CD14-positive monocyte (primary cell): ENCODE results near the gene KIAA0319L. TPM values are rescaled to one million over a fixed set of nuclear protein-coding genes. Genes with fewer than 3 reads are reported as not detected.
A peak's percentile ranks its signal among the peaks of the same experiment; 100 is the strongest.
"Not testable (repeated sequence)": the region's sequence is repeated elsewhere in the genome, so short reads cannot be mapped to it uniquely, and the experiment has no call there.

Experiments
- DNase-seq, 3 donors: peaks; one replicate each; pipeline ENCODE4 v3.0.0-alpha.2; 2011 to 2022
- H2AFZ ChIP-seq: 2 replicates; pipeline ENCODE4 v1.6.0; 2012; ENCODE audit warnings: mild to moderate bottlenecking, low read depth, low read length, inconsistent platforms; ENCODE audit not compliant: insufficient read depth, poor library complexity, severe bottlenecking
- H3K27ac ChIP-seq, 2 donors: 1 replicate in 1 of 2; 2 replicates in 1 of 2; pipeline ENCODE4 v1.5.1; 2012 to 2013; ENCODE audit warnings: low read length in 2 of 2, control low read depth in 1 of 2, inconsistent platforms in 1 of 2, low read depth in 1 of 2, mild to moderate bottlenecking in 1 of 2
- H3K27me3 ChIP-seq, 2 donors: one replicate each; pipeline versions ENCODE4 v1.6.0 to v1.6.1; 2011 to 2013; ENCODE audit warnings: low read length in 2 of 2; ENCODE audit not compliant: control insufficient read depth in 2 of 2, insufficient read depth in 2 of 2
- H3K36me3 ChIP-seq, 2 donors: replicated peaks in 1 of 2; 1 replicate in 1 of 2; 2 replicates in 1 of 2; pipeline versions ENCODE4 v1.5.1 to v1.6.1; 2012 to 2013; ENCODE audit warnings: low read length in 2 of 2, control low read depth in 1 of 2, inconsistent platforms in 1 of 2, mild to moderate bottlenecking in 1 of 2; ENCODE audit not compliant: insufficient read depth in 2 of 2, control insufficient read depth in 1 of 2
- H3K4me1 ChIP-seq, 2 donors: 1 replicate in 1 of 2; 2 replicates in 1 of 2; pipeline versions ENCODE4 v1.5.1 to v1.6.1; 2012 to 2013; ENCODE audit warnings: low read length in 2 of 2, control low read depth in 1 of 2, inconsistent platforms in 1 of 2, mild to moderate bottlenecking in 1 of 2, moderate library complexity in 1 of 2; ENCODE audit not compliant: insufficient read depth in 2 of 2, control insufficient read depth in 1 of 2
- H3K4me2 ChIP-seq: replicated peaks from 2 replicates; pipeline ENCODE3; 2012; ENCODE audit warnings: low read length, moderate library complexity, mild to moderate bottlenecking; ENCODE audit not compliant: poor library complexity, severe bottlenecking; ENCODE audit errors: extremely low read depth
- H3K4me3 ChIP-seq, 3 experiments: fragments of 200-600 bp in 1 of 3; sonication (generic) in 1 of 3; replicated peaks in 1 of 3; 1 replicate in 2 of 3; 2 replicates in 1 of 3; pipeline ENCODE4 v1.5.1; 2011 to 2013; ENCODE audit warnings: low read length in 3 of 3, mild to moderate bottlenecking in 3 of 3, control low read depth in 2 of 3, low read depth in 2 of 3, inconsistent platforms in 1 of 3, moderate library complexity in 1 of 3
- H3K79me2 ChIP-seq: 2 replicates; pipeline ENCODE4 v1.6.0; 2012; ENCODE audit warnings: mild to moderate bottlenecking, control low read depth, inconsistent platforms, low read length, moderate library complexity; ENCODE audit not compliant: insufficient read depth
- H3K9ac ChIP-seq: 2 replicates; pipeline ENCODE4 v1.6.0; 2017; ENCODE audit warnings: low read length, mild to moderate bottlenecking; ENCODE audit not compliant: insufficient read depth, poor library complexity, severe bottlenecking
- H3K9me3 ChIP-seq, 2 donors: replicated peaks in 1 of 2; 1 replicate in 1 of 2; 2 replicates in 1 of 2; pipeline versions ENCODE4 v1.5.1 to v1.6.1; 2012 to 2013; ENCODE audit warnings: low read length in 2 of 2, control low read depth in 1 of 2; ENCODE audit not compliant: control insufficient read depth in 1 of 2, insufficient read depth in 1 of 2
- H4K20me1 ChIP-seq: 2 replicates; pipeline ENCODE4 v1.6.0; 2012; ENCODE audit warnings: mild to moderate bottlenecking, low read length, control low read depth, moderate library complexity; ENCODE audit not compliant: insufficient read depth
- H3K27ac Mint-ChIP-seq, 7 donors: one replicate each; pipeline ENCODE4 v1.8.0; 2020; ENCODE audit warnings: mild to moderate bottlenecking in 7 of 7, mixed read lengths in 7 of 7, moderate library complexity in 6 of 7, inconsistent platforms in 2 of 7
- H3K27me3 Mint-ChIP-seq, 3 donors: one replicate each; pipeline ENCODE4 v1.8.0; 2021 to 2022; ENCODE audit warnings: low read depth in 3 of 3, mild to moderate bottlenecking in 3 of 3, mixed read lengths in 3 of 3, moderate library complexity in 3 of 3, inconsistent platforms in 1 of 3
- H3K36me3 Mint-ChIP-seq, 2 donors: one replicate each; pipeline ENCODE4 v1.8.0; 2020; ENCODE audit warnings: mixed read lengths in 2 of 2, inconsistent platforms in 1 of 2, mild to moderate bottlenecking in 1 of 2
- H3K4me1 Mint-ChIP-seq: one replicate; pipeline ENCODE4 v1.8.0; 2020; ENCODE audit warnings: mild to moderate bottlenecking, mixed read lengths
- H3K4me3 Mint-ChIP-seq, 2 donors: one replicate each; pipeline ENCODE4 v1.8.0; 2020; ENCODE audit warnings: mild to moderate bottlenecking in 2 of 2, mixed read lengths in 2 of 2, moderate library complexity in 1 of 2
- H3K9me3 Mint-ChIP-seq, 7 donors: one replicate each; pipeline ENCODE4 v1.8.0; 2020 to 2022; ENCODE audit warnings: mixed read lengths in 7 of 7, mild to moderate bottlenecking in 6 of 7, moderate library complexity in 6 of 7, inconsistent platforms in 2 of 7
- WGBS: methylation state at CpG from one replicate; pipeline ENCODE4 v1.1.5; 2013; ENCODE audit warnings: missing lambda C conversion rate; ENCODE audit not compliant: insufficient coverage; 5-methylcytosine and 5-hydroxymethylcytosine counted together
- intact Hi-C, 2 donors: fragments of 100-400 bp; cut with micrococcal nuclease; formaldehyde crosslinking; loops; one replicate each; pipeline versions ENCODE4 v1.15.0 to v1.15.1; 2023
- polyA plus RNA-seq, 3 donors: library from polyadenylated mRNA; depleted of rRNA in 1 of 3; unstranded in 2 of 3; stranded (reverse) in 1 of 3; fragments of 300-500 nt in 2 of 3; fragments of >200 nt in 1 of 3; fragmentation: Illumina TruSeq in 2 of 3; gene quantifications; 1 replicate in 2 of 3; 2 replicates in 1 of 3; pipeline ENCODE4 v1.2.3, GENCODE V29; 2012 to 2021
- TF ChIP-seq, protein P1 (sequence below): fragments of 200-600 bp; IDR thresholded peaks from one replicate; pipeline ENCODE4 v1.8.0; 2022; ENCODE audit warnings: antibody characterized with exemption, mild to moderate bottlenecking

The KIAA0319L gene
- polyA plus RNA-seq, 3 donors = 20.6 to 75.3 (median 28.6) TPM

- Mint-ChIP-seq H3K27ac (peak overlapping the region in 1 of 7 donors; percentile 26), H3K27me3 (no peaks in the 10 kb centered on the region), H3K4me3 (no peak overlapping the region), H3K4me1 (no peaks in the 10 kb centered on the region), H3K9me3 (peaks cover 0 to 7% (median 2%) of the 10 kb centered on the region in 7 donors), H3K36me3 (peaks cover 54 to 68% of the 10 kb centered on the region in 2 donors)
- intact Hi-C loops = no loop called here
- Histone ChIP-seq H4K20me1 (no peaks in the 10 kb centered on the region), H3K9ac (no peak overlapping the region), H3K9me3 (no peaks in the 10 kb centered on the region), H3K27ac (no peak overlapping the region), H2AFZ (no peak overlapping the region), H3K4me1 (no peaks in the 10 kb centered on the region), H3K4me3 (no peak overlapping the region), H3K4me2 (no peak overlapping the region), H3K27me3 (no peaks in the 10 kb centered on the region), H3K36me3 (peaks cover 38 to 69% of the 10 kb centered on the region in 2 donors), H3K79me2 (no peaks in the 10 kb centered on the region)
- TF ChIP-seq, protein P1, sequence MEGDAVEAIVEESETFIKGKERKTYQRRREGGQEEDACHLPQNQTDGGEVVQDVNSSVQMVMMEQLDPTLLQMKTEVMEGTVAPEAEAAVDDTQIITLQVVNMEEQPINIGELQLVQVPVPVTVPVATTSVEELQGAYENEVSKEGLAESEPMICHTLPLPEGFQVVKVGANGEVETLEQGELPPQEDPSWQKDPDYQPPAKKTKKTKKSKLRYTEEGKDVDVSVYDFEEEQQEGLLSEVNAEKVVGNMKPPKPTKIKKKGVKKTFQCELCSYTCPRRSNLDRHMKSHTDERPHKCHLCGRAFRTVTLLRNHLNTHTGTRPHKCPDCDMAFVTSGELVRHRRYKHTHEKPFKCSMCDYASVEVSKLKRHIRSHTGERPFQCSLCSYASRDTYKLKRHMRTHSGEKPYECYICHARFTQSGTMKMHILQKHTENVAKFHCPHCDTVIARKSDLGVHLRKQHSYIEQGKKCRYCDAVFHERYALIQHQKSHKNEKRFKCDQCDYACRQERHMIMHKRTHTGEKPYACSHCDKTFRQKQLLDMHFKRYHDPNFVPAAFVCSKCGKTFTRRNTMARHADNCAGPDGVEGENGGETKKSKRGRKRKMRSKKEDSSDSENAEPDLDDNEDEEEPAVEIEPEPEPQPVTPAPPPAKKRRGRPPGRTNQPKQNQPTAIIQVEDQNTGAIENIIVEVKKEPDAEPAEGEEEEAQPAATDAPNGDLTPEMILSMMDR = no peak
- no peak for DNase-seq
- WGBS = 95% methylated on average over 4 of the region's 6 CpGs
Measured at GRCh38 chr1:35475856-35476674, 81.1 kb downstream of the KIAA0319L start.

GRCh38 chr1:35475356-35475755 lies 81.8 kb downstream of the KIAA0319L start:
- WGBS = 100% methylated on average over 2 of the region's 2 CpGs

GRCh38 chr1:35473216-35473615 lies 84.0 kb downstream of the KIAA0319L start:
- intact Hi-C loops = not testable (repeated sequence)
- WGBS = no CpG with 5 or more reads among the region's 3 CpGs
- H3K36me3 ChIP-seq = peaks cover 53 to 88% of the 10 kb centered on the region in 2 donors

More at GRCh38 chr1:35475356-35475755, 81.8 kb downstream of the KIAA0319L start:
- no peak for DNase-seq
- no peak overlapping the region for H3K4me3 ChIP-seq
- TF ChIP-seq, protein P1 = no peak
- intact Hi-C loops = no loop called here
- peaks cover 59 to 75% of the 10 kb centered on the region in 2 donors for H3K36me3 Mint-ChIP-seq
- no peaks in the 10 kb centered on the region for H4K20me1 ChIP-seq
- no peaks in the 10 kb centered on the region for H3K4me1 Mint-ChIP-seq
- peaks cover 0 to 6% (median 2%) of the 10 kb centered on the region in 7 donors for H3K9me3 Mint-ChIP-seq
- peaks cover 46 to 76% of the 10 kb centered on the region in 2 donors for H3K36me3 ChIP-seq
- no peaks in the 10 kb centered on the region for H3K27me3 ChIP-seq
- H3K4me1 ChIP-seq = no peaks in the 10 kb centered on the region
- H3K27ac Mint-ChIP-seq = peak overlapping the region in 1 of 7 donors; percentile 26
- H3K4me3 Mint-ChIP-seq = no peak overlapping the region
- H2AFZ ChIP-seq = no peak overlapping the region
- H3K9me3 ChIP-seq = no peaks in the 10 kb centered on the region
- no peak overlapping the region for H3K27ac ChIP-seq
- H3K4me2 ChIP-seq = no peak overlapping the region
- H3K9ac ChIP-seq = no peak overlapping the region
- no peaks in the 10 kb centered on the region for H3K27me3 Mint-ChIP-seq
- no peaks in the 10 kb centered on the region for H3K79me2 ChIP-seq

More at GRCh38 chr1:35473216-35473615, 84.0 kb downstream of the KIAA0319L start:
- Mint-ChIP-seq H3K27ac (peak overlapping the region in 1 of 7 donors; percentile 45), H3K36me3 (peaks cover 71 to 91% of the 10 kb centered on the region in 2 donors)
- H3K79me2 ChIP-seq, H3K4me1 ChIP-seq, H3K4me1 Mint-ChIP-seq, H3K27me3 ChIP-seq, H3K4me3 ChIP-seq, H3K9me3 Mint-ChIP-seq, H4K20me1 ChIP-seq, H2AFZ ChIP-seq, H3K4me2 ChIP-seq, H3K4me3 Mint-ChIP-seq, DNase-seq, H3K9ac ChIP-seq, H3K27me3 Mint-ChIP-seq, H3K9me3 ChIP-seq, H3K27ac ChIP-seq: not testable (repeated sequence)
